MCF 10A (cell line): Measurements from ENCODE around the gene TFRC. TPM values are rescaled to one million over a fixed set of nuclear protein-coding genes. Genes with fewer than 3 reads are reported as not detected.
A peak's percentile ranks its signal among the peaks of the same experiment; 100 is the strongest.
"Not testable (repeated sequence)": the region's sequence is repeated elsewhere in the genome, so short reads cannot be mapped to it uniquely, and the experiment has no call there.

Experiments
- BruUV-seq: library from RNA; stranded (reverse); fragments of 400-500 nt; replicated peaks from 2 replicates; lab custom pipeline; 2021; lab: Mats Ljungman, UMichigan
- CTCF ChIA-PET: fragments of 300-600 bp; sonication (Branson Sonifier 250); formaldehyde crosslinking; extraction: SDS; loops from one replicate; lab custom pipeline; 2021; ENCODE audit warnings: antibody characterized with exemption, inconsistent platforms; lab: Yijun Ruan, JAX
- POLR2A ChIA-PET: fragments of 300-600, 350-650 bp; sonication (Branson Sonifier 250); formaldehyde crosslinking; extraction: SDS; loops from one replicate; lab custom pipeline; 2020; ENCODE audit warnings: antibody characterized with exemption, inconsistent platforms; lab: Yijun Ruan, JAX
- DNase-seq: peaks from one replicate; pipeline ENCODE4 v3.0.0-alpha.2; 2018; ENCODE audit not compliant: unreplicated experiment
- H3K27ac Mint-ChIP-seq: one replicate; pipeline ENCODE4 v1.8.0; 2022; ENCODE audit warnings: mild to moderate bottlenecking, low read depth, mixed read lengths; ENCODE audit not compliant: unreplicated experiment
- H3K27me3 Mint-ChIP-seq: one replicate; pipeline ENCODE4 v1.8.0; 2022; ENCODE audit warnings: mixed read lengths; ENCODE audit not compliant: insufficient read depth, unreplicated experiment
- H3K36me3 Mint-ChIP-seq: one replicate; pipeline ENCODE4 v1.8.0; 2022; ENCODE audit warnings: mild to moderate bottlenecking, moderate library complexity, mixed read lengths; ENCODE audit not compliant: insufficient read depth, unreplicated experiment
- H3K4me1 Mint-ChIP-seq: one replicate; pipeline ENCODE4 v1.8.0; 2022; ENCODE audit warnings: mixed read lengths; ENCODE audit not compliant: insufficient read depth, unreplicated experiment
- H3K4me3 Mint-ChIP-seq: one replicate; pipeline ENCODE4 v1.8.0; 2022; ENCODE audit warnings: mild to moderate bottlenecking, moderate library complexity, mixed read lengths; ENCODE audit not compliant: unreplicated experiment
- H3K9me3 Mint-ChIP-seq: one replicate; pipeline ENCODE4 v1.8.0; 2022; ENCODE audit warnings: mixed read lengths; ENCODE audit not compliant: unreplicated experiment
- CTCF ChIP-seq: fragments of 200-600 bp; IDR thresholded peaks from one replicate; pipeline ENCODE4 v1.8.0; 2022; ENCODE audit warnings: antibody characterized with exemption, mild to moderate bottlenecking; ENCODE audit not compliant: unreplicated experiment
- intact Hi-C: fragments of 100-400 bp; cut with micrococcal nuclease; formaldehyde crosslinking; loops from 2 replicates; pipeline ENCODE4 v1.14.1; 2022
- total RNA-seq: library from RNA; stranded (reverse); gene quantifications from 2 replicates; pipeline ENCODE4 v1.2.3, GENCODE V29; 2022

TFRC gene
- total RNA-seq, 1 experiment from 2014 or later: 72.9 TPM

DNA sequence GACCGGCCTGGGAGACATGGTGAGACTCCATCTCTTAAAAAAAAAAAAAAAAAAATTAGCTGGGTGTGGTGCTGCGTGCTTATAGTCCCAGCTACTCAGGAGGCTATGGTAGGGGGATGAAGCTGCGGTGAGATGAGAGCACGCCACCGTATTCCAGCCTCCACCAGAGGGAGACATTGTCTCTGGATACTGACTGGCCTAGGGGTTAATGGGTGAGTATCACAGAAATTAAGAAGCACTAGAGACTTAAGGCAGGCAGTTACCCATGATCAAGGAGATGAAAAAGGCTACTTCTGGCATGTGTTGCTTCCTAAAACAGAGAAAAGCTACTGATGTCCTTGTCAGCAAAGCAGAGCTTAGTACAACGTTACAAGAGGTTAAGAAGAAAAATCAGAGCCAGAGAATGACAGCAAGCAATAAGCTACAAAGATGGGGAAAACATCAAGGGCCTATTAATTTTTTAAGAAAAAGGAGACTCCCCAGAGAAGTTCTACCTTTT, 8.6 kb downstream of the TFRC start:
- POLR2A ChIA-PET: interaction anchor here (0.8 to 2.2 kb wide), 3 partner anchors 8 to 446 kb away, joined by 3 to 7 read pairs (median 3); no protein-coding TSS in a partner anchor
- peak; percentile 78 for DNase-seq
- Mint-ChIP-seq H3K36me3 (peaks cover 99% of the 10 kb centered on the region), H3K9me3 (no peaks in the 10 kb centered on the region), H3K27me3 (no peaks in the 10 kb centered on the region), H3K27ac (no peak overlapping the region), H3K4me1 (peaks cover 10% of the 10 kb centered on the region), H3K4me3 (no peak overlapping the region)
- no TSS peak for BruUV-seq
- CTCF ChIA-PET: interaction anchor here (0.6 to 8.6 kb wide), 48 partner anchors 9 to 1476 kb away, joined by 3 to 171 read pairs (median 4); partner anchors contain the start of gene SLC51A
- intact Hi-C loops: loop anchor here (1.0 to 2.0 kb wide), 2 partner anchors 123 to 445 kb away; no protein-coding TSS in a partner anchor
- TF ChIP-seq CTCF: peak; percentile 65

DNA sequence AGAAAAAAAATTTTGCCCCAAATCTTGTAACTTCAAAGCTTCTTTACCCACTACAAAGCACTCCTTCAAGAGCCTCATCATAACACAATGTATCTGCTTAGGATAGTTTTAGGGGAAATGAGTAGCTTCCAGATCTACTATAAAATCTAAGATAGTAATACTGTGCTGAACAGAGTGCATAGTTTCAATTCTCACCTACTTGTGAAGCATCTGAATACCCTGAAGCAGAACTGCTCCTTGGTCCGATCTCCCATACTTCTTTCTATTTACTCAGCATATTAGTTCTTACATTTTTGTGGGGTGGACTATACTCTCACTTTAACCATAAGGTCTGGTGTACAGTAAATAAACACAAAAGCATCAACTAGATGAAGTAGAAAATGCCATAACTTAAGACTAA, 9.6 kb downstream of the TFRC start:
- H3K4me3 Mint-ChIP-seq: no peak overlapping the region
- DNase-seq: no peak
- intact Hi-C loops: loop anchor here (2.0 kb wide), 1 partner anchor 446 kb away; no protein-coding TSS in a partner anchor
- ChIA-PET CTCF (interaction anchor here (0.6 to 8.6 kb wide), 19 partner anchors 8 to 438 kb away, joined by 3 to 171 read pairs (median 6); no protein-coding TSS in a partner anchor), POLR2A (interaction anchor here (0.6 to 2.2 kb wide), 6 partner anchors 36 to 447 kb away, joined by 3 to 7 read pairs (median 3); no protein-coding TSS in a partner anchor)
- no peaks in the 10 kb centered on the region for H3K9me3 Mint-ChIP-seq
- no TSS peak for BruUV-seq
- peaks cover 99% of the 10 kb centered on the region for H3K36me3 Mint-ChIP-seq
- no peak for TF ChIP-seq CTCF
- no peak overlapping the region for H3K27ac Mint-ChIP-seq
- no peaks in the 10 kb centered on the region for H3K27me3 Mint-ChIP-seq
- peaks cover 10% of the 10 kb centered on the region for H3K4me1 Mint-ChIP-seq

GRCh38 chr3:196068812-196069211, 13.1 kb downstream of the TFRC start:
- H3K4me3 Mint-ChIP-seq, BruUV-seq, DNase-seq, intact Hi-C loops, H3K9me3 Mint-ChIP-seq, H3K27ac Mint-ChIP-seq, H3K27me3 Mint-ChIP-seq, H3K4me1 Mint-ChIP-seq: not testable (repeated sequence)
- CTCF ChIA-PET: interaction anchor here (8.6 kb wide), 1 partner anchor 127 kb away, joined by 171 read pairs; no protein-coding TSS in a partner anchor
- POLR2A ChIA-PET: interaction anchor here (1.7 to 2.2 kb wide), 2 partner anchors 12 kb away, joined by 4 to 7 read pairs; no protein-coding TSS in a partner anchor
- H3K36me3 Mint-ChIP-seq: peaks cover 99% of the 10 kb centered on the region

- ChIA-PET POLR2A (interaction anchor here (0.6 kb wide), 2 partner anchors 35 to 331 kb away, joined by 3 read pairs; no protein-coding TSS in a partner anchor), CTCF (no interaction called here)
- no peak overlapping the region for H3K4me3 Mint-ChIP-seq
- no peak overlapping the region for H3K27ac Mint-ChIP-seq
- H3K27me3 Mint-ChIP-seq: no peaks in the 10 kb centered on the region
- DNase-seq: no peak
- H3K36me3 Mint-ChIP-seq: peaks cover 99% of the 10 kb centered on the region
- intact Hi-C loops: no loop called here
- no peaks in the 10 kb centered on the region for H3K4me1 Mint-ChIP-seq
- no peak for TF ChIP-seq CTCF
- no peaks in the 10 kb centered on the region for H3K9me3 Mint-ChIP-seq
- BruUV-seq: no TSS peak
These were observed 14.5 kb downstream of the TFRC start for GRCh38 chr3:196067439-196067838.
